Sigmoid colon (tissue), 4 donors: Measurements from ENCODE around the gene TMEM108.

Source experiments
- EP300 ChIP-seq, 4 donors: sonication (generic); formaldehyde crosslinking; IDR thresholded peaks; one replicate each; pipeline ENCODE4 v1.6.1; 2017; ENCODE audit warnings: antibody characterized with exemption in 4 of 4
- POLR2A ChIP-seq, 2 donors: fragments of 450-650 bp; IDR thresholded peaks; one replicate each; pipeline ENCODE4 v1.6.1; 2016; ENCODE audit warnings: antibody characterized with exemption in 2 of 2, mild to moderate bottlenecking in 2 of 2, moderate library complexity in 2 of 2
- TF ChIP-seq, protein P1 (sequence below), 4 experiments: fragments of 450-650 bp in 3 of 4; fragments of 200-600 bp in 1 of 4; IDR thresholded peaks; one replicate each; pipeline ENCODE4 v1.5.1; 2016 to 2019; ENCODE audit warnings: antibody characterized with exemption in 4 of 4, mild to moderate bottlenecking in 3 of 4, moderate library complexity in 2 of 4

DNA sequence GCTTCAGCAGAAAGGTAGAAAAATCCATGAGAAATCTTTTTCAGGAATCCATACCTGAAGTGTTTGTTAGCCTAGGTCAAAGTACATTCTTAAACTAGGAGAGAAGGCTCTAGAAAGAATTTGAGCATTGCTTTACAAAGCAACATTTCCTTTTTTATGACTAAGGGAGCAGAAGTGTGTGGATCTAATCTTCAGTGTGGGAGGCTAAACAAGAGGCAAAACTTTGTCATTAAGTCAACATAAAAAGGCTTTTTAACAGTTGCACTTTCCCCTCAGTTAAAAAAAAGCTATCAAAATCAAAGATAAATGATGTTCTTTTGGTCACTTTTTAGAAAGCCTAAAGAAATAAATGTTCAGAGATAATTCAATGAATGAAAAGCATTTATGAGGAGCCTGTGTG is 154.8 kb downstream of the TMEM108 start:
- TF ChIP-seq, protein P1, sequence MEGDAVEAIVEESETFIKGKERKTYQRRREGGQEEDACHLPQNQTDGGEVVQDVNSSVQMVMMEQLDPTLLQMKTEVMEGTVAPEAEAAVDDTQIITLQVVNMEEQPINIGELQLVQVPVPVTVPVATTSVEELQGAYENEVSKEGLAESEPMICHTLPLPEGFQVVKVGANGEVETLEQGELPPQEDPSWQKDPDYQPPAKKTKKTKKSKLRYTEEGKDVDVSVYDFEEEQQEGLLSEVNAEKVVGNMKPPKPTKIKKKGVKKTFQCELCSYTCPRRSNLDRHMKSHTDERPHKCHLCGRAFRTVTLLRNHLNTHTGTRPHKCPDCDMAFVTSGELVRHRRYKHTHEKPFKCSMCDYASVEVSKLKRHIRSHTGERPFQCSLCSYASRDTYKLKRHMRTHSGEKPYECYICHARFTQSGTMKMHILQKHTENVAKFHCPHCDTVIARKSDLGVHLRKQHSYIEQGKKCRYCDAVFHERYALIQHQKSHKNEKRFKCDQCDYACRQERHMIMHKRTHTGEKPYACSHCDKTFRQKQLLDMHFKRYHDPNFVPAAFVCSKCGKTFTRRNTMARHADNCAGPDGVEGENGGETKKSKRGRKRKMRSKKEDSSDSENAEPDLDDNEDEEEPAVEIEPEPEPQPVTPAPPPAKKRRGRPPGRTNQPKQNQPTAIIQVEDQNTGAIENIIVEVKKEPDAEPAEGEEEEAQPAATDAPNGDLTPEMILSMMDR (IDR thresholded peaks at IDR 0.05) = no peak
- TF ChIP-seq POLR2A (IDR thresholded peaks at IDR 0.05) = no peak
- no peak for TF ChIP-seq EP300 (IDR thresholded peaks at IDR 0.05)
